Inferior parietal cortex (tissue), 1 donor: Measurements from ENCODE around the gene MTHFD1L.
"Not testable (repeated sequence)": the region's sequence is repeated elsewhere in the genome, so short reads cannot be mapped to it uniquely, and the experiment has no call there.

ENCODE experiments used
- DNase-seq: peaks from one replicate; pipeline ENCODE4 v3.0.0-alpha.2; 2016; ENCODE audit errors: extremely low spot score

MTHFD1L gene

DNA sequence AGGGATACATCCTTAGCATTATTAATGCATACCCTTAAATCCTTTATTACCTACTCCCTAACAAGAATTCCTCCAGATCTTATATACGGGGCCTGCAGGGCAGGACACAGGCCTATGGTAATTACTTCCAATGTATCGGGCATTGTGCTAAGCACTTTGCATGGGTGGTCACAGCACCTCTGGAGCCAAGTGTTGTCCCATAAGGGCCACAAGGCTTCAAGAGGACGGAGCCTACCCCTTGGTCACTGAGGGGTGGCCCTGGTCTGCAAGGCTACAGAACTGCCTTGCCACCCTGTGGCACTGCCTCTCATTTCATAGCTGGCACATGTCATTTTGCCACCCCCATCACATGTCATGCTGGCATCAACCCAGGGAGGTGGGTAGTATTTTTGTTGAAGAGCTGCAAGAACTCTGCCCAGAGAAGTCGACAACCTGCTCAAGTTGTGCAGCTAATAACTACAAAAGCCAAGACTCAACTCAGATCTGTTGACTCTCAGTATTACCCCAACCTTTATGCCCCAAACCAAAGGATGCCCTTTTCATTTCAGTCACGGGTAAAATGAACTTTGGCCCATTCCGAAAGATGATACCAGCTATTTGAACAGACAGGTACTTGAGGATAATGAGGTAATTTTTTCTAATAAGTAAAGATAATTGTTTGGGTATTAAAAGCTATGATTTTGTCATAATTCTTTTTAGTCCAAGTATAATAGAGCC lies 230.2 kb downstream of the MTHFD1L start:
- no peak for DNase-seq

DNA sequence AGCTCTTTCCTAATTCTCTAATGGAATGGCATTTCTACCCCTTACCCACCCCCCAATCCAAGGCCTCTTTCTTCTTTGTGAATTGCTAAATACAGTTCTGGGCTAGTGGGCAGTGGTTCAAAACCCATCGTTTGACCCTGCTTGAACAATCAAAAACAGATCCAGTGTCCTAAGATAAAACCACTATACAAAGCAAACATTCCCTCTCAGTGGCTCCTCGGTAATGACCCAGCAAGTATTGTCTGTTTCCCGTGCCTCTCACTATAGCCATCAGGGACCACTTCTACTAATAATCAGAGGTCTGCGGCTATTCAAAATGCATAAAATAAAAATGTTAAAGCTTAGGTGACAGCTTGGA lies 230.7 kb downstream of the MTHFD1L start:
- no peak for DNase-seq

DNA sequence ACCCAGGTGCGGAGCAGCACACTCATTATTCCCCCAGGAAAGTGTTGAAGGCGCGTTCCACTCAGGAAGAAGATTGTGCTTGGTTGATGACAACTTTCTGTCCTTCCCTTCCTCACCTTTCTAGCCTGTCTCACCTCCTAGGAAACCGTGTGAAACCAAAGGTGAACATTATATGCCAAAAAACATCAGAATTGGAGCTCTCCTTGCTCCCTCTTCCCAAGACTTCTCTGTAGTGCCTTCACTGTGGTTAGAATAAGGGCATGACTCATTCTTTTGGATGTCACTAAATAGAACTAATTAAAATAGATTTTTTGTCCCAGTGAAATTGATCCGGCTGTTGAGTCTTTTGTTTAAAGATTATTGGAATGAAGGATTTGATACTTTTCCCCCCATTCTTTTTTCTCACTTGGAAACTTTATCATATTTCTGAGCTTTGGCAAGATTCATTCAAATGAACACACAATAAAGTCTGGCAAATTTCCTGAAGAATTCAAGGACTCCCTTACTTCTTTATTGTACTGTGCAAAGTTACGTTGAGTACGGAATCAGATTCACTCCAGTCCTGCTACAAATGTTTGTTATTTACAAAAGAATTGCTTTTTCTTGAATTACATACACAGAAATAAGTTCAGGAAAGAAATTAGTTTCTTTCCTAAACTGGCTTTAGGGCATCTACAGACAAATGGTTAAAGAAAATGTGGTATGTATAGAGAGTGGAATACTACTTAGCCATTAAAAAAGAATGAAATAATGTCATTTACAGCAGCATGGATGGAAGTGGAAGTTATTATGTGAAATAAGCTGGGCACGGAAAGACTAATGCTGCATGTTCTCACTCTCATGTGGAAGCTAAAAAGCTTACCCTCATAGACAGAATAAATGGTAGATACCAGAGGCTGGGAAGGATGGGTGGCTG lies 231.4 kb downstream of the MTHFD1L start:
- no peak for DNase-seq

DNA sequence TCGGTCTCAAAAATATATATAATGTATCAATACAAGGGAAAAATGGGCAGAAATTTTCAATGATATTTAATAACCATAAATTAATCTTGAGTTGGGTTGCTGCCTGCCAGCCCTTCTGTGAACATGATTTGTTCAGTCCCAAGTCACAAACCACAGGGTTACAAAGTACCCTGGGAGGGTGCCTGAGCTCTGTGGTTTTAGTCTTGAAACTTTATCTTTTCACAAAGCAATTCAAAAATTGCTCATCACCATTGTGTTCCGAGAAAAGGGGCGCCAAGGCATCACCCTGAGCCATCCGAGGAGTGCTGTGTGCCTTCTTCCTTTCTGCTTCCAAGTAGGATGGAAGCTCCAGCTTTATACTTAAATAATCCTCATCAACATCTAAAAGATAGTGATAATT lies 232.7 kb downstream of the MTHFD1L start:
- DNase-seq = no peak

DNA sequence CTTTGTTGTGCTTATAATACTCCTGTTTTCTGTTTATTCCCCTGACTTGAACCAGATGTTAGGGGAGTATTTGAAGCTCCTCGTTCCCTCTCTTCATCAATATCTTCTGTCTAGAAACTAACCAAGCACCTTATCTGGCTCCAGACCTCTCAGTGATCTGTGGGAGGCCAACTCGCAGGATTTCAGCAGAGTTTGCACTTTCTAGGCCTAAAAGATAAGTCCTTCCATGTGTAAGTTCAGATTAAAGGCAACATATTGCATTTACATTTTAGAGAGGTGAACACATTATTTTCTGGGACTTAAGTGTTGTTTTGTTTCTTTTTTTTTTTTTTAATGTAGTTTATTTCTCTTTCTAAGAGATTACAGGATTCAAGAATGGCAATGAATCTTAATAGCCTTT lies 234.8 kb downstream of the MTHFD1L start:
- no peak for DNase-seq

DNA sequence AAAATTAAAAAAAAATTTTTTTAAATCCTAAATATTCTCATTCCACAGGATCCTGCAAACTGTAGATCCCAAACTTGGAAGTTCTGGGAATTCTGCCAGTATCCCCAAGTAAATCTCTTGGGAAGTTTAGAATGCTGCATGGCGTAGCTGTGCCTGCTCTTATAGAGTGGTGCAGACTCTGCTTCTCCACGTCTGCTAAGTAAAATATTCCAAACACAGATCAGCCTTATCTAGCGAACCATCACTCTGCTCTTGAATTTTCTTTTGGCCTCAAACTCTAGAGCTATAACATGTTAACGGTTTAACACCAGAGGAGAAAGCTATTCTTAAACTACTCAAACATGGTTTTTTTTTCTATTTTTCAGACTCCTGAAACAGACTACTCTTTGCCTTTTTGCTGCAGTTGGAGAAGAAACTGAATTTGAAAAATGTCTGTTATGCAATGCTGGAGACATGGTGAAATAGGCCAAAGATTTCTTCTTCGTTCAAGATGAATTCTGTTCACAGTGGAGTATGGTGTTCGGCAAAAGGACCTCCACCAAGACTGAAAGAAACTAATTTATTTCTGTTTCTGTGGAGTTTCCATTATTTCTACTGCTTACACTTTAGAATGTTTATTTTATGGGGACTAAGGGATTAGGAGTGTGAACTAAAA lies 235.8 kb downstream of the MTHFD1L start:
- DNase-seq = peak; percentile 19

DNA sequence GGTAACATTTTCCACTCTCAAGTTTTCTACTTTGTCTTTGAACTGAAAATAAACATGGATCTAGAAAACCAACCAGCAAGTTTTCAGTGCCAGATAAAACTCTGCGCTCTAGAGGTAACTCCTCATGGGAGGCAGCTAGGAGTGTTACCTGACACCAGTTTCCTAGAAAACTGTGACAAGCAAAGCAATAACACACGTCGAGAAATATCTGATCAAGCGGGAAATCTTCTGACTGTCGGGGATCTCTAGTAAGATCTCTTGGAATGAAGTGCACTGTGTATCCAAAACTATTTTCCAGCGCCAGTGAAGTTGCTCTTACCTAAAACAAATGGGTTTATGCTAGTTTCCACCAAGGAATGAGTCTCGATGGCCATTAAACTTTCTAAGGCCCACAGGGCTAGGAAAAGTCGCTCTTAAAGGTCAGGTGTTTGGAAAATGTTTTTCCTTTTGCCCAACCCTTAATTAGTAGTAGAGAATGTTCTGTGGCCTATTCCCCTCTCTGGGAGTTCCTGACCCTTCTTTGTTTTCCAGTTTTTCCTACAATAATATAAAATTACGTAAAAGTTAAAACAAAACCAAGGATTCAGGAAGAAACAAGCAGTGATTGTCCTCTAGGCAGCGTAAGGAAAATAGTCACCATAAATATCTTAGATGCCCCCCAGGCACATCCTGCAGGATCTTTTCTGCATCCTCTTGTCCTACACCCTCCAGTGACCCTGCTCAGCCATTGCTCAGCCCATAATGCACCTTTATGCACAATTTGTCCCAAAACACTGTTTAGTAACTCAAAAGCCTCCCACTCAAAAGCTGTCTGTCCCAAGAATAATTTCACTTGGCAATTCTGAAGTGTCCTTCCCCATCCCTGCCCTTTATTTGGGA lies 236.6 kb downstream of the MTHFD1L start:
- no peak for DNase-seq

DNA sequence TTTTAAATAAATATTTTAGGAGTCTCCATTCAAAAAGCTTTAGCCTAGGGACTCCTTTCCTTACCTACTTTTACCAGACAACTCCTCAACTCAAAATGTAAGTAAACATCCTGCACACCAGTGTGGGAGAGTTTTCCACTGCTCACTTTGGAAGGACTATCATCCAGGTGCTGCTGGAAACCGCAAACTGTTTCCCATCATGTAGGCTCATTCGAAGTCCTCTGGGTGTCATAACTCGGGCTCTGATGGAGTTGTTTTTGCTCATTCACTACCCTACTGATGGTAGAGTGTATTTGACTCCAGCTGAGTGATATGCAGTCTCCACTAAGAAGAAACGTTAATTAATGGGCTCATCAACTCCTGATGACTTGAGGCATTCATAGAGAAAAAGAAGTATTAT lies 237.8 kb downstream of the MTHFD1L start:
- DNase-seq = no peak

DNA sequence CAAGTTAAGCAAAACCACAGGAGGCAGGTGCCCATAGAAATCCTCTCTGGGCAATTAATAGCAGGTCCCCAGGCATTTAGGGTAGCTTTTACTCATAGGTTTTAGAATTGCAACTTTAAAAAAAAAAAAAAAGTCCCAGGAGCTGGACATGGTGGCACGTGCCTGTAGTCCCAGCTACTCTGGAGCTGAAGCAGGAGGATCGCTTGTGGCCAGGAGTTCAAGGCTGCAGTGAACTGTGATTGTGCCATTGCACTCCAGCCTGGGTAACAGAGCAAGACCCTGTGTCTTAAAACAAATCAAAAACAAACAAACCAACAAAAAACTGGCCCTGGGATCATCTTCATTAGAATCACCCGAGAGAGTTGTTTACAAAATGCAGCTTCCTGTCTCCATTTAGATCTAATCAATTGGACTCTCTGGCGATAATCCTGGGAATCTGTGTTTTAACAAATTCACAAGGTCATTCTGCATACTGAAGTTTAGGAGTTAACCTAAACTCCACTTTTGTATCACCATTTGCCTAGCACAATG lies 242.5 kb downstream of the MTHFD1L start:
- no peak for DNase-seq

DNA sequence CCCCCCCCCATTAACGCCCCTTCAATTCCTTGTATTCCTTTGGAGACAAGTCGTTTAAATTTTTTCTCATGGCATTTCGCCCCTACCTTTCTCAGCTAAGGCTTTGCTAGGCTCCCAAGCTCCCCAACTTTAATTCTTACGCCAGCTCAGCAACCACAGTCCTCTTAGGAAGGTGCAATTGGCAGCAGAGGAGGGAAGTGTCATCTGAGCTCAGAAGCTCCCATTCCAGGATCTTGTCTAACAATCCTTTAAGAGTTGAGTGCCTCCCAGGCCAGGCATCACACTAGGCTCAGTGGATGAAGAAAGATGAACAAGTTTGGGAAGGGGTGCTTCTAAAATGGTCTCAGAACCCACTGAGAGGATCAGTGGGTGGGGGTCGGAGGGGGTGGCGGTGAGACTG lies 243.0 kb downstream of the MTHFD1L start:
- DNase-seq = no peak

DNA sequence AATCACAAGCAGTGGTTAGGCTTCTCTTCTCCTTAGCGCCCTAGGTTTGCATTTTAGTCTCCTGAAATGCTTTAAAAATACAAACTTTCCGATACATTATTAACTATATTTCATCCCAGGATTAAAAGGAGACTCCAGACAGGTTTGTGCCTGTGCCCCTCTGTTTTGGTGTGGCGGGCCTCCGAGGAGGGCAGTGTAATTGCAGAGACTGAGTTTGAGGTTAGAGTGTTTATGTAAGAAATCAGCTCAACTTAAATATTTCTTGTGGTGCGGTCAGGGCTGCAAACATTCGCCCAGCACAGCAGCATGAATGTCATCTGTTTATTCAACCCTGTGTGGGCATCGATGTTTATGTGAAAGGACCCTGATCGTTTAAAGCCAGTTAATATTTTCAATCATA lies 243.9 kb downstream of the MTHFD1L start:
- DNase-seq = no peak

DNA sequence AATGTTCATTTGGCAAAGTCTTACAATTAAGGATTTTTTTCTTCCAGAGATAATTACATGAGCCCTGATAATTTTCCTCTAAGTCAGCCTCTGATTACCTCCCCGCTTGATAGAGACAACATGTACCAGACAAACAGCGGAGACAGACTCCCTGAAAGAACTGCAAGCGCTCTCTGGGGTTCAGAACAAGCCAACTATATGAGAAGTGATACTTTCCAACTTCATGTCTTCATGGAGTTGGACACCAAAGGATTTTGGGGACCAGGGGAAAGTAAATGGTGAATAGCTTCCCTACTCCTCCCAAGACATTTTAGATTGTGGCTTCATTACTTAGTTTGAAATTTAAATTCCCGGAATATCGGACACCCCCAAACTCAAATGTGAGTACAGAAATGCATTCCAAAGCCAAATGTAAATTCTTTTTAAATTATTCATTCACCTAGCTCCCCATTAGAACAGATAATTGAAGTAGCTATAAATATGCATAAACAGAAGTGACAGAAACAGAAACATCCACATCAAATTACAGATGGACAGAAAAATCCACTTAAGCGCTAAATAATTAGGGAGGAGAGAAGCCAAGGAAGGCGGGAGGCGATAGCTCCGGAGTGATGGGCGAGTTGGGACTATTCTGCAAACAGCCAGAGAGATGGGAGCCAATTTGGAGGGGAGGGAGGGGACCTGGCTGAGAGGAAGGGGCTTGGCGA lies 244.5 kb downstream of the MTHFD1L start:
- DNase-seq = no peak

DNA sequence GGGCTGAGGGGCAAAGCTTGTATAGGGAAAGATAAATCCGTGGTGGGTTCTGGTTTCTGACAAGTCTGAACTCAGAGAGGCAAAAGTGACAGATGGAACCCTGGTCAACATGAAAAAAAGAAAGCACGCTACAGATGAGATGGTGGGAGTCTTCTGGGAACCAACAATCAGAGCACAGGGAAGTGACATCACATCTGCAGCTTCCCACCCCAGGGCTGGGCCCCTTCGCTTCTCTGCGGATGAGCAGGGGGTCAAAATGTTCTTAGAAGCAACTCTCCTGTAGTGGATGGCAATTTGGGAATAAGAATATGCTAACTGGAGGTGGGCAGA lies 245.0 kb downstream of the MTHFD1L start:
- DNase-seq = no peak

DNA sequence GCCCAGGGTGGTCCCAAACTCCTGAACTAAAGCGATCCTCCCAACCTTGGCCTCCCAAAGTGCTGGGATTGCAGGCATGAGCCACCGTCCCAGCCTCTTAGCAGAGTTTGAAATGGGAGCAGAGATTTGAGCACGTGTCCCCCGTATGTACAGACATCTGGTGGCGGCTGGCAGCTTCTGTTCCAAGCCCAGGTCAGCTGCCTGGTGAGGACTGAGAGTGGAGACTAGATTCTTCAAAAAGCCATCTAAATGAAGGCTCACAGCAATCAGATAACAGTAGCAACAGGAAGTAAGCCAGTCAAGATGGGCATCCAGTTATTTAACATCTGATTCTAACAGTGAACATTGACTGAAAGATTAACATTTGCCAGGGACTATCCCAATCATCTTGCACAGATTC lies 246.2 kb downstream of the MTHFD1L start:
- no peak for DNase-seq

DNA sequence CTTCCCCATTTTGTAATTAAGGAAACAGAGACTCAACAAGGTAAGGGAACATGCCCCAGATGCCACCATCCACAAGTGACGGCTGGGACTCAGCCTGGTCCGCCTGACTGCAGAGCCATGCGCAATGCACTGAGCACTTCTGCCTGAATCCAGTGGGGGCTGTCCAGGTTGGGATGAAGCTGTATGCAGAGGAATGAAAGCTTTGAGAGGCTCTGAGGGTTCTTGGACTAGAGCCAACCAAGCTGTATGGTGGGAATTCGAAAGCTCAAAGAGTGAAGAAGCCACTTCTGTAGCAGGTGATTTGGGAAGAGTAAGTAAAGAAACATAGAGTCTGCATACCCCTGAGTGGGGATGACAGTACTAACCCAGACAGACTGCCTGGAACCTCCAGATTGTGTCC lies 246.6 kb downstream of the MTHFD1L start:
- DNase-seq = no peak

DNA sequence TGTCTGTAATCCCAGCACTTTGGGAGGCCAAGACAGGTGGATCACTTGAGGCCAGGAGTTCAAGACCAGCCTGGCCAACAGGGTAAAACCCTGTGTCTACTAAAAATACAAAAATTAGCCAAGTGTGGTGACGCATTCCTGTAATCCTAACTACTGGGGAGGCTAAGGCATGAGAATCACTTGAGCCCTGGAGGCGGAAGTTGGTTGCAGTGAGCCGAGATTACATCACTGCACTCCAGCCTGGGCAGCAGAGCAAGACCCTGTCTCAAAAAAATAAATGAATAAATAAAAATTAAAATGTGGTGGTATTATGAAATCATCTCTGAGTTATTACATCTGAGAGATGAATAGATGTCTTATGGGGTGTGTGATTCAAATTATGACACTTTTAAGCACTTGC lies 247.4 kb downstream of the MTHFD1L start:
- DNase-seq = not testable (repeated sequence)

DNA sequence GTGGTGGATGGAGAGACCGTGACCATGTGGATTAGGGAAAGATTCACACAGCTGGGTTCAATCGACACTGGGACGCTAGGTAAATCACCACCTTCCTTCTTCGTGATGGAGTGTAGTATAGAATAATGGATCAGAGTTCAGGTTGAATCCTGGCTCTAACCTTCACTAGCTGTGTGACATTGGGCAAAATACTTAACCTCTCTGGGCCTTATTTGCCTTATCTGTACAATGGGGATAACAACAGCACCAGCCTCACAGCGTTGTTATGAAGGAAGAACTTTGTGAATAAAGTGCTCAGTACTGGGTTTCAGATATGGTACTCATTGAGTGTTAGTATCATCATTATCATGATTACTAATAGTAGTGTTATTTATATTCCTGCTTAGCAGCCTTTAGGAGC lies 248.1 kb downstream of the MTHFD1L start:
- DNase-seq = no peak

DNA sequence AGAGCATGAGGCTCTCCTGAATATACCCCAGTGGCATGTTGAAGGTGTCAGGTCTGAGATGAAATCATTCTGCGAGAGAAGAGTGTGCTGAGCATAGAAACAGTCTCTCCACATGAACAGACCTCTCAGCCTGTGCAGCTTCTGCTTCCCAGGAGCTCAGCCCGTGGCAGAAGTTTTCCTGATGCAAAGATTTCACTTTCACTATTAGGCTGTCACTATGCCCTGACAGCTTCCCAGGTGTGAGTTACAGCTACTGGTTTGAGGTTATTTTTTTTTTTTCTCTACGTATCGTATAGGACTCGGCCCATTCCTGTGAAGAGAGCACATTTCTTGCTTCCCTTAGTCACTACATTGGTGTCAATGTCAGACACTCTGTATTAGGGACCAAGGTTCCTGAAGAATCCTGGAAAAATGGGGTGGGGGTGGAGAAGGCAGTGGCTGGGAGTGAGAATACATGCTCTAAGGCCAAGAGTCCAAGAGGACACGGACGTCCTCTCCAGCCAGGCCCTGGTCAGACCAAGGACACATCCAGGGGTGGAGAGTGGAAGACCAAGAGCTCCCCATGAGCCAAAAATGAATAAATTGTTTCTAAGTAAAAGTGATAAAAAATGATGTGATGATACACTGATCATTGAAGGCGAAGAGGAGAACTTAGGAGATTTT lies 253.1 kb downstream of the MTHFD1L start:
- DNase-seq = no peak

DNA sequence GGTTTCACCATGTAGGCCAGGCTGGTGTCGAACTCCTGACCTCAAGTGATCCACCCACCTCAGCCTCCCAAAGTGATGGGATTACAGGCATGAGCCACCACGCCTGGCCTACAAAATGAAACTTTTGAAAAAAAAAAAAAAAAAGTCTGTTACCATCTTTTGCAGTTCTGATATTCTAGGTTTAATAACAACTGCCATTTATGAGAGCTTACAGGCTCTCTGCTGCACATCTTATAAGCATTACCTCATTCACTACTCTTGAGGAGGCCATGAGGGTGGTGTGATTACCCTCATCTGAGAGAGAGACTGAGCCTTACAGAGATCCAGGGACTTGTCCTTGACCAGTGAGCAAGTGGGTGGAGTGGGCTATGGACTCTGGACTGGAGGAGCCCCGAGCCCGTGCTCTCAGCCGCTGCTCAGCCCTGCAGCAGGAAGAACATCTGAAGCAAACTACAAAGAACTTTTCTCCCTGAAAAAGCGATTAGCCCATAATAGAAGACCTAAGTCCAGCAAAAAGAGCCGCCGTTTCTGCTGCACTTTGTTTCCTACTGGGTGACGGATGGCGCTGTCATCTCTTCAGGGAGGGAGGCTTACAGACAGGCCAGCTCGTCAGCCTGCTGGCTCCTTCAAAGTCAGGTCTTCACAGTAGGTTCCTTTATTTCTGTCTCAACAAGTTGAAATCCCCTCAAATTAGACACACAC lies 254.5 kb downstream of the MTHFD1L start:
- DNase-seq = no peak

DNA sequence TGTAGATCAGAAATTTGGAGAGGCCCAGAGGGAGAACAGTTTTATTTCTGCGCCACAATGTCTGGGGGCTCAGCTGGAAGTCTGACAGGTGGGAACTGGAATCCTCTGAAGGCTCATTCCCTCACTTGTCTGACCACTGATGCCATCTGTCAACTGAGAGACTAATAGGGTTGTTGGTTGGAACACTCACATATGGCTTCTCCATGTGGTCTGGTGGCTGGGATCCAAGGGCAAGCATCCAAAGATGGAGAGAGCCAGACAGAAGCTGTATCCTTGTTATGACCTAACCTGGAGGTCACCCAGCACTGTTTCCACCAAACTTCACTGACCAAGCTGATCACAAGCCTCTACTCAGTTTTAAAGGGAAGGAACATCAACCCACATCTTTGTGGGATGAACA lies 256.4 kb downstream of the MTHFD1L start:
- DNase-seq = no peak
